Mammary microvascular endothelial cell (primary cell): ENCODE measurements around the gene PAPOLB. TPM values are rescaled to one million over a fixed set of nuclear protein-coding genes. Genes with fewer than 3 reads are reported as not detected.

Experiments used
- total RNA-seq: library from RNA; depleted of rRNA; stranded (reverse); fragments of >200 nt; gene quantifications from 2 replicates; pipeline ENCODE4 v1.2.3, GENCODE V29; 2015

Gene PAPOLB
- total RNA-seq = not detected in 2 replicates

DNA sequence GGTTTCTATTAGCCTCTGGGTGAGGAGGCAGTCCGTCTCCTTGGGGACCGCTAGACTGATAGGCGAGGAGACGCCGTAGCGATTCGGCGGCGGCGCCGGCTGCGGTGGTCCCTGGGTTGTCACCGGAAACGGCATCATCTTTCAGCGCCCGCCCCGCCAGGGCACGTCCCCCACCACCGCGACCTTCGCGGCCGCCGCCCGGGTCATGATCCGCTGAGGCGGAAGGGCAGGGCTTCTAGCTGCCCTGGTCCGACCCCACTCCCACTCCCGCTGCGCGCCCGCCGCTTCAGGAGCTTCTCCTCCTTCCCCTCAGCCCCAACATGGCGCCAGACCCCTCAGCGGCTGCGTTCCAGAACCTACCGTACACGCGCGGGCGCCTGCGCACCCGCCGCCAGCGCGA is at the start of gene PAPOLB:
Gene PAPOLB, minus strand, starts transcription at position 358 of the 400 bp plus-strand sequence. Its CDS starts 220 bp downstream, at position 138.

GRCh38 chr7:4883372-4884144 is 21.7 kb upstream of the PAPOLB start, which contains the start of gene RADIL:
Gene RADIL (minus strand): TSS chr7:4883716. CDS start chr7:4878139, 5,577 bp downstream.

Other genes with a start within 250 kb of the PAPOLB start
- 31.0 and 33.0 TPM in 2 replicates for gene FOXK1, start 179.7 kb downstream of the PAPOLB start, total RNA-seq
- gene AP5Z1, start 86.4 kb downstream of the PAPOLB start, total RNA-seq = 33.8 and 33.9 TPM in 2 replicates
- 0.47 and 0.69 TPM in 2 replicates for gene RADIL, start 21.7 kb upstream of the PAPOLB start, total RNA-seq
- gene MMD2, start 97.2 kb upstream of the PAPOLB start, total RNA-seq = not detected in 2 replicates
- gene RBAK, start 183.8 kb upstream of the PAPOLB start, total RNA-seq = 3.5 and 3.7 TPM in 2 replicates